PFSK-1 (cell line): ENCODE data around the gene NAALADL2.

Source experiments
- FOXP2 ChIP-seq: optimal IDR thresholded peaks from 2 replicates; pipeline ENCODE3; 2011; ENCODE audit warnings: borderline replicate concordance, control low read depth, inconsistent platforms; ENCODE audit not compliant: insufficient read depth; ENCODE audit errors: extremely low read length, extremely low read depth
- POLR2AphosphoS5 ChIP-seq: IDR thresholded peaks from 2 replicates; pipeline ENCODE4 v1.6.1; 2012; ENCODE audit warnings: low read depth, mild to moderate bottlenecking, control low read depth, low read length, moderate library complexity
- REST ChIP-seq, 2 experiments: IDR thresholded peaks; 2 replicates each; pipeline versions ENCODE4 v1.6.1 to v1.8.0; 2011 to 2012; ENCODE audit warnings: low read depth in 2 of 2, low read length in 2 of 2, control low read depth in 1 of 2, inconsistent platforms in 1 of 2, mild to moderate bottlenecking in 1 of 2, moderate library complexity in 1 of 2; ENCODE audit not compliant: insufficient read depth in 1 of 2
- SIN3A ChIP-seq: IDR thresholded peaks from 2 replicates; pipeline ENCODE4 v1.6.1; 2012; ENCODE audit warnings: mild to moderate bottlenecking, low read length, moderate library complexity, borderline replicate concordance; ENCODE audit not compliant: insufficient read depth
- TAF1 ChIP-seq: IDR thresholded peaks from 2 replicates; pipeline ENCODE4 v1.6.1; 2012; ENCODE audit warnings: low read length, control low read depth, borderline replicate concordance; ENCODE audit not compliant: insufficient read depth

NAALADL2 gene

GRCh38 chr3:175278680-175279079, 419.5 kb downstream of the NAALADL2 start:
- TF ChIP-seq POLR2AphosphoS5 (no peak), TAF1 (no peak), SIN3A (no peak), FOXP2 (no peak), REST (IDR thresholded peaks at IDR 0.05; ENCODE audit: insufficient read depth in 1 of 2, low read depth in 2 of 2, low read length in 2 of 2) (no peak)

- TF ChIP-seq TAF1, result no peak
- no peak for TF ChIP-seq POLR2AphosphoS5
- TF ChIP-seq FOXP2, result no peak
- no peak for TF ChIP-seq REST (IDR thresholded peaks at IDR 0.05; ENCODE audit: insufficient read depth in 1 of 2, low read depth in 2 of 2, low read length in 2 of 2)
- no peak for TF ChIP-seq SIN3A
These were observed 420.3 kb downstream of the NAALADL2 start for GRCh38 chr3:175279457-175279856.

- TF ChIP-seq REST (IDR thresholded peaks at IDR 0.05; ENCODE audit: insufficient read depth in 1 of 2, low read depth in 2 of 2, low read length in 2 of 2), result no peak
- TF ChIP-seq TAF1, result no peak
- TF ChIP-seq POLR2AphosphoS5, result no peak
- no peak for TF ChIP-seq SIN3A
- TF ChIP-seq FOXP2, result no peak
These were observed 420.8 kb downstream of the NAALADL2 start for GRCh38 chr3:175279911-175280310.

- TF ChIP-seq TAF1, result no peak
- no peak for TF ChIP-seq SIN3A
- TF ChIP-seq REST (IDR thresholded peaks at IDR 0.05; ENCODE audit: insufficient read depth in 1 of 2, low read depth in 2 of 2, low read length in 2 of 2), result no peak
- no peak for TF ChIP-seq POLR2AphosphoS5
- TF ChIP-seq FOXP2, result no peak
These were observed 428.3 kb downstream of the NAALADL2 start for GRCh38 chr3:175287361-175287963.

GRCh38 chr3:175288621-175289020, 429.5 kb downstream of the NAALADL2 start:
- TF ChIP-seq FOXP2, result no peak
- TF ChIP-seq POLR2AphosphoS5, result no peak
